Activated naive CD8-positive, alpha-beta T cell treated with anti-CD3 and anti-CD28 coated beads, Interleukin-2, amount 10 ng/mL, durations not matched to agents 7 days and 5 days (primary cell): Measurements from ENCODE around the gene NETO2. TPM values are rescaled to one million over a fixed set of nuclear protein-coding genes. Genes with fewer than 3 reads are reported as not detected.
"Not testable (repeated sequence)": the region's sequence is repeated elsewhere in the genome, so short reads cannot be mapped to it uniquely, and the experiment has no call there.

ENCODE experiments used
- ATAC-seq: fragments of 150-1000 bp; cut with Tn5 transposase; one replicate; pipeline ENCODE4 v1.10.0; 2021; ENCODE audit warnings: low read depth, moderate library complexity
- POLR2A ChIA-PET: fragments of 350-600 bp; sonication (Branson Sonifier 250); formaldehyde crosslinking; loops from one replicate; lab custom pipeline; 2021; ENCODE audit warnings: antibody characterized with exemption; lab: Charles Lee
- DNase-seq: peaks from one replicate; pipeline ENCODE4 v3.0.0; 2021
- H3K27ac Mint-ChIP-seq: one replicate; pipeline ENCODE4 v1.8.0; 2022; ENCODE audit warnings: mild to moderate bottlenecking, mixed read lengths
- H3K27me3 Mint-ChIP-seq: one replicate; pipeline ENCODE4 v1.8.0; 2022; ENCODE audit warnings: mild to moderate bottlenecking, moderate library complexity, mixed read lengths
- H3K36me3 Mint-ChIP-seq: one replicate; pipeline ENCODE4 v1.8.0; 2021; ENCODE audit warnings: mild to moderate bottlenecking, mixed read lengths
- H3K4me1 Mint-ChIP-seq: one replicate; pipeline ENCODE4 v1.8.0; 2021; ENCODE audit warnings: mixed read lengths
- H3K4me3 Mint-ChIP-seq: one replicate; pipeline ENCODE4 v1.8.0; 2022; ENCODE audit warnings: mild to moderate bottlenecking, moderate library complexity, mixed read lengths
- H3K9me3 Mint-ChIP-seq: one replicate; pipeline ENCODE4 v1.8.0; 2021; ENCODE audit warnings: mixed read lengths
- total RNA-seq, 2 experiments: library from RNA; stranded (reverse); gene quantifications; one replicate each; pipeline ENCODE4 v1.2.3, GENCODE V29; 2021

NETO2 gene
- total RNA-seq, 2 experiments from 2014 or later = 0.91 to 1.7 TPM

GRCh38 chr16:47142821-47143676, 696 bp downstream of the NETO2 start:
- DNase-seq = peak; percentile 82
- H3K4me3 Mint-ChIP-seq = peak overlapping the region; percentile 77
- ATAC-seq = peak; percentile 77
- POLR2A ChIA-PET = interaction anchor here (1.4 kb wide), 1 partner anchor 169 kb away, joined by 5 read pairs; the partner anchor contains the start of gene DNAJA2
- H3K27me3 Mint-ChIP-seq = peaks cover 33% of the 10 kb centered on the region
- H3K9me3 Mint-ChIP-seq = no peaks in the 10 kb centered on the region
- H3K27ac Mint-ChIP-seq = no peak overlapping the region
- no peaks in the 10 kb centered on the region for H3K36me3 Mint-ChIP-seq
- H3K4me1 Mint-ChIP-seq = peaks cover 11% of the 10 kb centered on the region

DNA sequence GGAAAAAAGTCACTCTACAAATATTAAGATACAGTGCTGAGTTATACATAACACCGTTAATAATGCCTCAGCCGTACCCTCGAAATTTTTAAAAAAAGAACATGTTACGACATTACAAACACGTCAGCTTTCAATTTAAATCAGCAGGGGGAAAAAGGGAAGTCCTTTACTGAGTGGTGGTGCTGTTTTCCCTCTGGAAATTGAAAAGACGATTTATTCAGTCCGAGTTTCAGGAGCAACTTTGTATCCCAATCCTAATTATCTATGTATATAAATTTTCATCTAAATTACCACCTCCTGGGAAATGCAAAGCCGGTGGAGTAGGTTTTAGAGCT, 1.3 kb downstream of the NETO2 start:
- DNase-seq (no peak), ATAC-seq (no peak)
- H3K27ac Mint-ChIP-seq = no peak overlapping the region
- H3K27me3 Mint-ChIP-seq = peaks cover 33% of the 10 kb centered on the region
- H3K4me3 Mint-ChIP-seq = peak overlapping the region; percentile 77
- peaks cover 11% of the 10 kb centered on the region for H3K4me1 Mint-ChIP-seq
- H3K9me3 Mint-ChIP-seq = no peaks in the 10 kb centered on the region
- no peaks in the 10 kb centered on the region for H3K36me3 Mint-ChIP-seq
- POLR2A ChIA-PET = interaction anchor here (1.4 kb wide), 1 partner anchor 169 kb away, joined by 5 read pairs; the partner anchor contains the start of gene DNAJA2

DNA sequence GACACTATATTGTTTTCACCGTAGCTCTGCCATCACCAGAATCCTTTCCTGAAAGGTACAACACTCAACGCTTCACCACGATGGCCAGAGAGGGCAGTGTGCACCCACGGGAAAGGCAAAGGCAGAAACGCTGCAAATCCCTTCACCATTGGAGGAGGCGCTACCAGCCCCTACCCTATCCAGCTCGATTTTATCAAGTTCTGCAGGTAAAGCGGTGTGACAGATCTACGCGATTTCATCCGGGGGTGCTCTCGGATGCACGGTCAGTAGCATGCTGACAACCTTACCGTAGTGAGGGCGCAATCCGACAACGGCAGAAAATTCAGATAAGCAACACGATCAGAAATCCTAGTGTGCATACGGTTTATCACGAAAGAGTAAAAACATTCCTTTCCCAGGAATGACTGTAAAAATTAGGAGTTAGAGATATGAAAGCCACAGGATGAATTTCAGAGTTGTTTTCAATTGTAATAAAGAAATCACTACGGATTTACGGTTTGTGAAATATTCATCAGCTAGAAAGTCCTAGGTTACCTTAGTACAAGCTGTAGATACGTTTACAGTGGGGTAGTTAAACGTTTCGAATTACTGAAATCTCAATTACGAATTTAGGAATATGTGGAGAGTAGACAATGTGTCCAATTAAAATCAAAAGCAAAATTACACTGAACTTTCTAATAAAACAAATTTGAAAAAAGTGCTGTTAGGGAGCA, 1.8 kb downstream of the NETO2 start:
- DNase-seq (peak; percentile 80), ATAC-seq (peak; percentile 64)
- H3K27ac Mint-ChIP-seq = peak overlapping the region; percentile 28
- H3K27me3 Mint-ChIP-seq = peaks cover 33% of the 10 kb centered on the region
- no peaks in the 10 kb centered on the region for H3K9me3 Mint-ChIP-seq
- H3K36me3 Mint-ChIP-seq = no peaks in the 10 kb centered on the region
- peak overlapping the region; percentile 77 for H3K4me3 Mint-ChIP-seq
- H3K4me1 Mint-ChIP-seq = peaks cover 11% of the 10 kb centered on the region
- POLR2A ChIA-PET = no interaction called here

DNA sequence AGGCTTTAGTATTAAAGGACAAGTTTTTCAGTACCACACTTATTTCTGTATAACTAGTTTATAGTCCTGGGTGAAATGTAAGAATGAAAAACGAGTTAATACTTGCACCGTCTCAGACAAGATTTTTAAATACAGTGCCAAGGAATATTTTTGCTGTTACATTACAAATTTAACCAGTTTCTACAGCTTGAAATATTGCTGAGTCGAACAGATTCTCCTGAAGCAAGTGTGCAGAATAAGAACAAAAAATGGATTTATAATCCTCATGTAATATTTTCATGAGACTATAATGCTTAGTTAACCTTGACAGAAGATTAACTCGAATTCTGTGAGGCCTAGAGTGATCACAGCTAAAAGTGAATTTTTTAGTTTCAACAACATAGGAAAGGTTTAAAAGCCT, 3.1 kb downstream of the NETO2 start:
- POLR2A ChIA-PET = no interaction called here
- Mint-ChIP-seq H3K4me3 (no peak overlapping the region), H3K36me3 (no peaks in the 10 kb centered on the region), H3K27me3 (peaks cover 30% of the 10 kb centered on the region), H3K4me1 (peaks cover 11% of the 10 kb centered on the region), H3K27ac (no peak overlapping the region), H3K9me3 (no peaks in the 10 kb centered on the region)
- DNase-seq (no peak), ATAC-seq (no peak)

GRCh38 chr16:47139561-47140185, 4.1 kb downstream of the NETO2 start:
- DNase-seq = no peak
- Mint-ChIP-seq H3K9me3 (no peaks in the 10 kb centered on the region), H3K4me3 (no peak overlapping the region), H3K27me3 (peaks cover 20% of the 10 kb centered on the region), H3K4me1 (peaks cover 11% of the 10 kb centered on the region), H3K27ac (no peak overlapping the region), H3K36me3 (no peaks in the 10 kb centered on the region)
- POLR2A ChIA-PET = no interaction called here
- ATAC-seq = no peak

DNA sequence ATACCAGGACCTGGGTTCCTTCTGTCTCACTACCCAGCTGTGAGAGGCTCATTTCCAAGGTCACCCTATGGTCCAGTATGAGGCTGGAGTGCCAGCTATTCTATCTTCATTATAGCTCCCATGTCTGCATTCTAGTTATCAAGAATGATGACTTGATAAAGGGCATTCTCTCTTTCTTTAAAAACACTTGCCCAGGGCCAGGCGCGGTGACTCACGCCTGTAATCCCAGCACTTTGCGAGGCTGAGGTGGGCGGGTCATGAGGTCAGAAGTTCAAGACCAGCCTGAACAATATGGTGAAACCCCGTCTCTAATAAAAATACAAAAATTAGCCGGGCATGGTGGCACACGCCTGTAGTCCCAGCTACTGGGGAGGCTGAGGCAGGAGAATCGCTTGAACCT, 5.8 kb downstream of the NETO2 start:
- H3K9me3 Mint-ChIP-seq, ATAC-seq, POLR2A ChIA-PET, DNase-seq, H3K27ac Mint-ChIP-seq, H3K4me3 Mint-ChIP-seq, H3K36me3 Mint-ChIP-seq: not testable (repeated sequence)
- Mint-ChIP-seq H3K27me3 (peaks cover 16% of the 10 kb centered on the region), H3K4me1 (peaks cover 11% of the 10 kb centered on the region)

DNA sequence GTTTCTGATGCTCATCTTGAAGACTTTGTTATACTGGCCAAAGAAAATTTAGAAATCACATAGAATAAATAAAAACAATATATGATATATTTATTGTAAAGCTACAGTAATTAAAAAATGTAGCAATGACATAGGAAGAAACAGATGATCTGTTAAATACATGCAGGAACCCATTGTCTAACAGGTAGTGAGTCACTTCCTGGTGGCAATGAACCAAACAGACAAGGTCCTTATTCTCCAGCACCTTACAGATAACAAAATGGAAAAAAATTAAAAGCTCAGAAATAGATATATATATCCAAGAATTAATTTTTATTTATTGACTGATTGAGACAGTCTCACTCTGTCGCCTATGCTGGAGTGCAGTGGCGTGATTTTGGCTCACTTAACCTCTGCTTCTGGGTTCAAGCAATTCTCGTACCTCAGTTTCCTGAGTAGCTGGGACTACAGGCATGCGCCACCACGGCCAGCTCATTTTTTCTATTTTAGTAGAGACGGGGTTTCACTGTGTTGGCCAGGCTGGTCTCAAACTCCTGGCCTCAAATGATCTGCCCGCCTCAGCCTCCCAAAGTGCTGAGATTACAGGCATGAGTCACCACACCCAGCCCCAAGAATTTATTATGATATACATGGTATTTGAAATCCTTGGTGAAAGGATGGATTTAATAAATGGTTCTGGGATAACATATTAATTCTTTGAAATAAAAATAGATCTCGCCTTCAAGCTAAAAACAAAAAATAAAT, 7.5 kb downstream of the NETO2 start:
- H3K4me3 Mint-ChIP-seq = no peak overlapping the region
- H3K9me3 Mint-ChIP-seq = no peaks in the 10 kb centered on the region
- no peak for DNase-seq
- POLR2A ChIA-PET = no interaction called here
- H3K36me3 Mint-ChIP-seq = no peaks in the 10 kb centered on the region
- H3K4me1 Mint-ChIP-seq = peaks cover 2% of the 10 kb centered on the region
- no peak for ATAC-seq
- H3K27ac Mint-ChIP-seq = no peak overlapping the region
- H3K27me3 Mint-ChIP-seq = peaks cover 6% of the 10 kb centered on the region

DNA sequence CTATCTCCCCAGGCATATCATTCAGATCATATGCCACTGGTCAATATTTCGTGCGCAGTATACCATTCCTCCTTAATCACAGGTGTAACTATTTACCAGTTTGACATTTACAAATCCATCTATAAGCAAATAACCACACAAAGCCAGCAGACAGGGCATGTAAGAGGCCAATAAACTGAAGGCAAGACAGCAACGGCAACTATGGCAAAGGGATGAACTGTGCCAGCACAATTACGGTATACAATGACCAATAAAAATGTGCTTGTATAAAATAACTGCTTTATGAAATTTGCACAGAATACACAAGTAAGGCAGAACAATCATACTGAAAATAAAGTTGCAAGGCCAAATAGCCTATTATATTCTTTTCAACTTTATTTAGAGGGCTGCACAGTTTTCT, 9.2 kb downstream of the NETO2 start:
- H3K27ac Mint-ChIP-seq = no peak overlapping the region
- no peaks in the 10 kb centered on the region for H3K36me3 Mint-ChIP-seq
- no peaks in the 10 kb centered on the region for H3K9me3 Mint-ChIP-seq
- H3K27me3 Mint-ChIP-seq = peaks cover 1% of the 10 kb centered on the region
- peaks cover 2% of the 10 kb centered on the region for H3K4me1 Mint-ChIP-seq
- no peak overlapping the region for H3K4me3 Mint-ChIP-seq
- ATAC-seq (no peak), DNase-seq (no peak)
- POLR2A ChIA-PET = no interaction called here

DNA sequence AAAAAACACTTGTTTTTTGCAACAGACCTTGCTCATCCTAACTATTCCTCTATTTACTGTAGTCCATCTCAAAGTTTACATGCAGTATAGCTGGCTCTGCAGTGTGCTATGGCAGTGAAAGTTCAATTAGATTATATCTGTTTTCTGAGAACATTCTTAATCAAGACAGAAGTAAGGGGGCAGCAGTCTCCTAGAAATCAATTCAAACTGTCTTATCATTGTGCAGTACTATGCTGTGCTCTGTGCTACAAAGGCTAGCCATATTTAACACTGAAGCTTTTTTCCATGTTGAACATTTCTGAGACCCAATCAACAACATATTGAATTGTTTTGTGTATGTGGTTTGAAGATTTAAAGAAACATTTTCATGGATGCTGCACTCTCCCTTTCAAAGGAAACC, 11.4 kb downstream of the NETO2 start:
- POLR2A ChIA-PET = no interaction called here
- H3K4me1 Mint-ChIP-seq = no peaks in the 10 kb centered on the region
- no peak for ATAC-seq
- H3K27me3 Mint-ChIP-seq = peaks cover 1% of the 10 kb centered on the region
- no peaks in the 10 kb centered on the region for H3K9me3 Mint-ChIP-seq
- no peak overlapping the region for H3K4me3 Mint-ChIP-seq
- no peaks in the 10 kb centered on the region for H3K36me3 Mint-ChIP-seq
- no peak for DNase-seq
- no peak overlapping the region for H3K27ac Mint-ChIP-seq

GRCh38 chr16:47129755-47130435, 13.8 kb downstream of the NETO2 start:
- Mint-ChIP-seq H3K27ac (no peak overlapping the region), H3K9me3 (no peaks in the 10 kb centered on the region), H3K36me3 (no peaks in the 10 kb centered on the region), H3K27me3 (peaks cover 1% of the 10 kb centered on the region), H3K4me1 (no peaks in the 10 kb centered on the region), H3K4me3 (no peak overlapping the region)
- ATAC-seq (no peak), DNase-seq (no peak)
- POLR2A ChIA-PET = no interaction called here

DNA sequence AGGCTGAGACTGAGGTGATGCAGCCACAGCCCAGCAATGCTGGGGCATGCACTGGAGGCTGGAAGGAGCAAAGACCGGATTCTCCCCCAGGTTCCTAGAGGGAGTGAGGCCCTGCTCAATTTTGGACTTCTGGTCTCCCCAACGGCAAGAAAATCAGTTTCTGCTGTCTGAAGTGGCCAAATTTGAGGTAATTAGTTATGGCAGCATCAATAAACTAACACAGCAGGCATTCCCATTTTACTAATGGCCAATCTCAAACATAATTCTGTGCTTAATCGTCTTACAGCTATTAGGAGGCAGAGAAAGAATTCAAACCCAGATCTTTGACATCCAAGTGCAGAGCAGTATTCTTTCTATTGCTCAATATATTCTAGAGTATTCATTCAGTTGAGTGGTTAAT, 16.2 kb downstream of the NETO2 start:
- Mint-ChIP-seq H3K27ac (no peak overlapping the region), H3K27me3 (peaks cover 1% of the 10 kb centered on the region), H3K4me3 (no peak overlapping the region), H3K4me1 (no peaks in the 10 kb centered on the region), H3K9me3 (no peaks in the 10 kb centered on the region), H3K36me3 (no peaks in the 10 kb centered on the region)
- no peak for ATAC-seq
- POLR2A ChIA-PET = no interaction called here
- DNase-seq = no peak

DNA sequence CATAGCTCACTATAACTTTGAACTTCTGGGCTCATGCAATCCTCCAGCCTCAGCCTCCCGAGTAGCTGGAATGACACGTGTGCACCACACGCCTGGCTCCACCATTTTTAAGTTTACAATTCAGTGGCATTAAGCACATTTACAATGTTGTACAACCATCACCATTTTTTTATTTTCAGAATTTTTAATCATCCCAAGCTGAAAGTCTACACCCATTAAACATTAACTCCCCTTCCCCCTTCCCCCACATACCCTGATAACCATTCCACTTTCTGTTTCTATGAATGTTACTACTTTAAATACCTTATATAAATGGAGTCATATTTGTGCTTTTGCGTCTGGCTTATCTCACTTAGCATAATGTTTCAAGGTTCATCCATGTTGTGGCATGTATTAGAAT, 18.0 kb downstream of the NETO2 start:
- Mint-ChIP-seq H3K36me3 (no peaks in the 10 kb centered on the region), H3K4me3 (no peak overlapping the region), H3K4me1 (no peaks in the 10 kb centered on the region), H3K9me3 (no peaks in the 10 kb centered on the region), H3K27ac (no peak overlapping the region), H3K27me3 (no peaks in the 10 kb centered on the region)
- ATAC-seq (no peak), DNase-seq (no peak)
- POLR2A ChIA-PET = no interaction called here
